Keratinocyte (primary cell): ENCODE results near the gene SMARCA1. TPM values are rescaled to one million over a fixed set of nuclear protein-coding genes. Genes with fewer than 3 reads are reported as not detected.

ENCODE experiments used
- DNase-seq: peaks from one replicate; pipeline ENCODE4 v3.0.0-alpha.2; 2011; ENCODE audit warnings: low read depth, missing footprints, low spot score
- FAIRE-seq: peaks from 2 replicates; lab custom pipeline; 2011; peaks lifted over from hg19 to GRCh38; lab: Jason Lieb, UNC
- H2AFZ ChIP-seq: 2 replicates; pipeline ENCODE4 v1.6.0; 2012; ENCODE audit warnings: low read length, control low read depth, inconsistent platforms; ENCODE audit not compliant: control insufficient read depth
- H3K27ac ChIP-seq: 2 replicates; pipeline ENCODE4 v1.5.1; 2011; ENCODE audit warnings: low read length; ENCODE audit not compliant: control insufficient read depth, insufficient read depth
- H3K27me3 ChIP-seq: 3 replicates; pipeline ENCODE4 v1.6.0; 2011; ENCODE audit warnings: low read length; ENCODE audit not compliant: control insufficient read depth, insufficient read depth; ENCODE audit errors: extremely low read depth
- H3K36me3 ChIP-seq, 2 experiments: 2 replicates in 1 of 2; 3 replicates in 1 of 2; pipeline ENCODE4 v1.5.1; 2011; ENCODE audit warnings: low read length in 2 of 2, mild to moderate bottlenecking in 1 of 2; ENCODE audit not compliant: control insufficient read depth in 2 of 2, insufficient read depth in 2 of 2; ENCODE audit errors: extremely low read depth in 1 of 2
- H3K4me1 ChIP-seq: 3 replicates; pipeline ENCODE4 v1.5.1; 2011; ENCODE audit warnings: low read length; ENCODE audit not compliant: control insufficient read depth, insufficient read depth; ENCODE audit errors: extremely low read depth
- H3K4me2 ChIP-seq: 3 replicates; pipeline ENCODE4 v1.6.0; 2011; ENCODE audit warnings: low read depth, low read length; ENCODE audit not compliant: control insufficient read depth, insufficient read depth; ENCODE audit errors: extremely low read depth
- H3K4me3 ChIP-seq, 3 experiments: fragments of 200-600 bp in 1 of 3; sonication (generic) in 1 of 3; 2 replicates in 2 of 3; 3 replicates in 1 of 3; pipeline ENCODE4 v1.5.1; 2011 to 2016; ENCODE audit warnings: low read length in 3 of 3, mild to moderate bottlenecking in 3 of 3, control low read depth in 2 of 3, inconsistent platforms in 1 of 3, low read depth in 1 of 3, mixed read lengths in 1 of 3, mixed run types in 1 of 3, moderate library complexity in 1 of 3; ENCODE audit not compliant: control insufficient read depth in 2 of 3, insufficient read depth in 2 of 3; ENCODE audit errors: extremely low read depth in 1 of 3
- H3K79me2 ChIP-seq: 2 replicates; pipeline ENCODE4 v1.6.0; 2012; ENCODE audit warnings: low read length; ENCODE audit not compliant: control insufficient read depth, insufficient read depth
- H3K9ac ChIP-seq: 3 replicates; pipeline ENCODE4 v1.6.0; 2011; ENCODE audit warnings: low read length; ENCODE audit not compliant: control insufficient read depth, insufficient read depth; ENCODE audit errors: extremely low read depth
- H3K9me1 ChIP-seq: 3 replicates; pipeline ENCODE4 v1.6.0; 2011; ENCODE audit warnings: low read length; ENCODE audit not compliant: control insufficient read depth, insufficient read depth; ENCODE audit errors: extremely low read depth
- H3K9me3 ChIP-seq: 2 replicates; pipeline ENCODE4 v1.5.1; 2012; ENCODE audit warnings: low read depth, low read length; ENCODE audit not compliant: control insufficient read depth
- H4K20me1 ChIP-seq: 3 replicates; pipeline ENCODE4 v1.6.0; 2011; ENCODE audit warnings: low read length; ENCODE audit not compliant: control insufficient read depth, insufficient read depth; ENCODE audit errors: extremely low read depth
- CTCF ChIP-seq, 3 experiments: IDR thresholded peaks in 1 of 3; conservative IDR thresholded peaks in 1 of 3; optimal IDR thresholded peaks in 1 of 3; 2 replicates in 2 of 3; 3 replicates in 1 of 3; pipeline versions ENCODE3 to v1.5.1; 2011; ENCODE audit warnings: low read length in 3 of 3, mild to moderate bottlenecking in 3 of 3, moderate library complexity in 2 of 3, control low read depth in 1 of 3, inconsistent platforms in 1 of 3; ENCODE audit not compliant: insufficient read depth in 2 of 3; ENCODE audit errors: extremely low read depth in 1 of 3
- EZH2 ChIP-seq: IDR thresholded peaks from one replicate; pipeline ENCODE4 v1.6.1; 2012; ENCODE audit warnings: inconsistent platforms, mild to moderate bottlenecking, low read length, moderate library complexity
- dilution Hi-C: fragments of 300-500 bp; cut with MboI; formaldehyde crosslinking; loops from one replicate; pipeline ENCODE4 v1.7.0; 2020; ENCODE audit warnings: low sequenced_read_pairs; ENCODE audit not compliant: extremely low pct_ligation_motif_present
- polyA plus RNA-seq, 5 experiments: library from polyadenylated mRNA; depleted of rRNA in 3 of 5; stranded (reverse) in 3 of 5; stranded (forward) in 1 of 5; unstranded in 1 of 5; fragments of >200 nt; gene quantifications; 1 replicate in 1 of 5; 2 replicates in 3 of 5; 3 replicates in 1 of 5; pipeline versions ENCODE4 v1.2.1 to v1.2.3, GENCODE V29; 2011 to 2012; ENCODE audit warnings: missing spikeins in 2 of 5, low read depth in 1 of 5, low replicate concordance in 1 of 5

SMARCA1 gene
- polyA plus RNA-seq, 1 donor (not counting 4 experiments of a cell fraction or from before 2014, with no cell fraction given), result 21.6 TPM

GRCh38 chrX:129462707-129463106 is 60.6 kb downstream of the SMARCA1 start:
- no peaks in the 10 kb centered on the region for H3K9me3 ChIP-seq
- DNase-seq (no peak), FAIRE-seq (no peak)
- no peaks in the 10 kb centered on the region for H3K9me1 ChIP-seq
- no peak for TF ChIP-seq EZH2
- TF ChIP-seq CTCF (optimal IDR thresholded peaks at IDR 0.05 in 1 of 3, IDR thresholded peaks at IDR 0.05 in 1 of 3, conservative IDR thresholded peaks at IDR 0.05 in 1 of 3; ENCODE audit: extremely low read depth in 1 of 3, insufficient read depth in 2 of 3, low read length in 3 of 3), result no peak
- dilution Hi-C loops, result no loop called here
- no peaks in the 10 kb centered on the region for H3K27me3 ChIP-seq
- H2AFZ ChIP-seq, result no peak overlapping the region
- no peaks in the 10 kb centered on the region for H3K79me2 ChIP-seq
- no peak overlapping the region for H3K4me3 ChIP-seq
- no peak overlapping the region for H3K9ac ChIP-seq
- H3K36me3 ChIP-seq, result peaks cover 0 to 1% of the 10 kb centered on the region in 2 experiments
- no peaks in the 10 kb centered on the region for H4K20me1 ChIP-seq
- no peak overlapping the region for H3K27ac ChIP-seq
- H3K4me2 ChIP-seq, result no peak overlapping the region
- H3K4me1 ChIP-seq, result no peaks in the 10 kb centered on the region

GRCh38 chrX:129461801-129462456 is 61.4 kb downstream of the SMARCA1 start:
- H3K9me3 ChIP-seq, result no peaks in the 10 kb centered on the region
- H3K9me1 ChIP-seq, result no peaks in the 10 kb centered on the region
- H3K27me3 ChIP-seq, result no peaks in the 10 kb centered on the region
- H2AFZ ChIP-seq, result no peak overlapping the region
- H3K4me2 ChIP-seq, result no peak overlapping the region
- no peaks in the 10 kb centered on the region for H3K4me1 ChIP-seq
- DNase-seq (no peak), FAIRE-seq (no peak)
- H3K9ac ChIP-seq, result no peak overlapping the region
- H3K36me3 ChIP-seq, result peaks cover 0 to 1% of the 10 kb centered on the region in 2 experiments
- no peak overlapping the region for H3K4me3 ChIP-seq
- H3K79me2 ChIP-seq, result no peaks in the 10 kb centered on the region
- no peak overlapping the region for H3K27ac ChIP-seq
- no peaks in the 10 kb centered on the region for H4K20me1 ChIP-seq
- no peak for TF ChIP-seq CTCF (optimal IDR thresholded peaks at IDR 0.05 in 1 of 3, IDR thresholded peaks at IDR 0.05 in 1 of 3, conservative IDR thresholded peaks at IDR 0.05 in 1 of 3; ENCODE audit: extremely low read depth in 1 of 3, insufficient read depth in 2 of 3, low read length in 3 of 3)
- TF ChIP-seq EZH2, result no peak
- dilution Hi-C loops, result no loop called here
